C4-2B (cell line): Measurements from ENCODE around the gene UGT1A7.

Experiments used
- CTCF ChIP-seq: fragments of 450-650 bp; conservative IDR thresholded peaks from 2 replicates; pipeline ENCODE4 v1.5.1; 2017; ENCODE audit warnings: mild to moderate bottlenecking
- ZFX ChIP-seq: fragments of 450-650 bp; IDR thresholded peaks from 2 replicates; pipeline ENCODE4 v1.6.1; 2017

GRCh38 chr2:233708942-233709341, 27.2 kb downstream of the UGT1A7 start:
- TF ChIP-seq CTCF = no peak
- no peak for TF ChIP-seq ZFX
